GM12872 (cell line): ENCODE data around the gene SPATA33.

Source experiments
- CTCF ChIP-seq: IDR thresholded peaks from 3 replicates; pipeline ENCODE4 v1.5.1; 2011; ENCODE audit warnings: low read depth, mild to moderate bottlenecking, low read length, moderate library complexity; ENCODE audit not compliant: insufficient read depth

Gene SPATA33

GRCh38 chr16:89615176-89615575 lies 42.5 kb upstream of the SPATA33 start:
- TF ChIP-seq CTCF, result no peak

- TF ChIP-seq CTCF, result peak; percentile 52
Observed at GRCh38 chr16:89615596-89616090, 42.0 kb upstream of the SPATA33 start.

- no peak for TF ChIP-seq CTCF
Observed at GRCh38 chr16:89616623-89617022, 41.0 kb upstream of the SPATA33 start.

GRCh38 chr16:89617036-89617435 lies 40.6 kb upstream of the SPATA33 start:
- TF ChIP-seq CTCF, result no peak

- TF ChIP-seq CTCF, result no peak
Observed at GRCh38 chr16:89618109-89618998, 39.3 kb upstream of the SPATA33 start.

- no peak for TF ChIP-seq CTCF
Observed at GRCh38 chr16:89619840-89620239, 37.8 kb upstream of the SPATA33 start.

GRCh38 chr16:89620406-89620841 lies 37.2 kb upstream of the SPATA33 start:
- no peak for TF ChIP-seq CTCF
